Fibroblast of skin of scalp (primary cell): ENCODE data around the gene MLPH.
"Not testable (repeated sequence)": the region's sequence is repeated elsewhere in the genome, so short reads cannot be mapped to it uniquely, and the experiment has no call there.

Experiments
- DNase-seq: peaks from one replicate; pipeline ENCODE4 v3.0.0-alpha.2; 2013

The MLPH gene

GRCh38 chr2:237458519-237458918 is 28.5 kb upstream of the MLPH start:
- no peak for DNase-seq

- no peak for DNase-seq
These were observed 27.8 kb upstream of the MLPH start for GRCh38 chr2:237459226-237459625.

GRCh38 chr2:237459741-237460174 is 27.3 kb upstream of the MLPH start:
- DNase-seq = peak; percentile 71

- DNase-seq = peak; percentile 33
These were observed 22.2 kb upstream of the MLPH start for GRCh38 chr2:237464757-237465391.

- peak; percentile 94 for DNase-seq
These were observed 21.4 kb upstream of the MLPH start for GRCh38 chr2:237465515-237466148.

GRCh38 chr2:237466211-237466610 is 20.8 kb upstream of the MLPH start:
- peak; percentile 72 for DNase-seq

- no peak for DNase-seq
These were observed 19.4 kb upstream of the MLPH start for GRCh38 chr2:237467447-237468179.

GRCh38 chr2:237469410-237469809 is 17.6 kb upstream of the MLPH start:
- not testable (repeated sequence) for DNase-seq

GRCh38 chr2:237469849-237470248 is 17.2 kb upstream of the MLPH start:
- DNase-seq = no peak

GRCh38 chr2:237470914-237471313 is 16.1 kb upstream of the MLPH start:
- no peak for DNase-seq

GRCh38 chr2:237471438-237472186 is 15.4 kb upstream of the MLPH start:
- DNase-seq = peak; percentile 58

GRCh38 chr2:237472187-237472712 is 14.8 kb upstream of the MLPH start:
- DNase-seq = no peak

GRCh38 chr2:237472909-237473877 is 13.9 kb upstream of the MLPH start:
- DNase-seq = no peak

- peak; percentile 82 for DNase-seq
These were observed 13.1 kb upstream of the MLPH start for GRCh38 chr2:237473878-237474441.

- DNase-seq = no peak
These were observed 12.6 kb upstream of the MLPH start for GRCh38 chr2:237474442-237474911.

GRCh38 chr2:237474931-237475703 is 11.9 kb upstream of the MLPH start:
- DNase-seq = peak; percentile 86

GRCh38 chr2:237475704-237476141 is 11.3 kb upstream of the MLPH start:
- DNase-seq = no peak

- no peak for DNase-seq
These were observed 9.0 kb upstream of the MLPH start for GRCh38 chr2:237478095-237478494.

- DNase-seq = no peak
These were observed 8.1 kb upstream of the MLPH start for GRCh38 chr2:237478979-237479378.

GRCh38 chr2:237479747-237480146 is 7.3 kb upstream of the MLPH start:
- no peak for DNase-seq
